Femur (tissue), 1 donor: Measurements from ENCODE around the gene CCDC157.

Experiments used
- DNase-seq: peaks from one replicate; pipeline ENCODE4 v3.0.0-alpha.2; 2017

The CCDC157 gene

GRCh38 chr22:30357650-30358215, 926 bp downstream of the CCDC157 start:
- DNase-seq, result no peak

GRCh38 chr22:30358541-30358940, 1.7 kb downstream of the CCDC157 start:
- DNase-seq, result no peak

- DNase-seq, result no peak
Measured at GRCh38 chr22:30361916-30362650, 5.3 kb downstream of the CCDC157 start.

GRCh38 chr22:30362651-30363281, 6.0 kb downstream of the CCDC157 start:
- no peak for DNase-seq

GRCh38 chr22:30365891-30366290, 9.1 kb downstream of the CCDC157 start:
- DNase-seq, result no peak

GRCh38 chr22:30368420-30368819, 11.6 kb downstream of the CCDC157 start:
- DNase-seq, result no peak

- DNase-seq, result no peak
Measured at GRCh38 chr22:30370641-30371230, 13.9 kb downstream of the CCDC157 start.

GRCh38 chr22:30371321-30371720, 14.5 kb downstream of the CCDC157 start:
- no peak for DNase-seq

GRCh38 chr22:30371981-30372380, 15.2 kb downstream of the CCDC157 start:
- DNase-seq, result no peak

GRCh38 chr22:30372915-30373314, 16.1 kb downstream of the CCDC157 start:
- DNase-seq, result no peak

- no peak for DNase-seq
Measured at GRCh38 chr22:30373331-30374325, 16.8 kb downstream of the CCDC157 start.

- no peak for DNase-seq
Measured at GRCh38 chr22:30375312-30375849, 18.6 kb downstream of the CCDC157 start.

GRCh38 chr22:30380011-30380410, 23.2 kb downstream of the CCDC157 start:
- DNase-seq, result no peak

GRCh38 chr22:30381264-30381663, 24.5 kb downstream of the CCDC157 start:
- DNase-seq, result no peak

- no peak for DNase-seq
Measured at GRCh38 chr22:30382340-30382739, 25.5 kb downstream of the CCDC157 start.

GRCh38 chr22:30383061-30383460, 26.3 kb downstream of the CCDC157 start:
- no peak for DNase-seq

GRCh38 chr22:30385942-30386341, 29.1 kb downstream of the CCDC157 start:
- no peak for DNase-seq

GRCh38 chr22:30386608-30386959, 29.8 kb downstream of the CCDC157 start:
- no peak for DNase-seq

GRCh38 chr22:30386960-30387827, 30.4 kb downstream of the CCDC157 start, which contains the start of gene RNF215:
TSS of gene RNF215 (minus strand) at chr22:30387411. CDS start at chr22:30387313, 98 bp downstream.
- DNase-seq, result peak; percentile 92

GRCh38 chr22:30390974-30391691, 34.3 kb downstream of the CCDC157 start:
- peak; percentile 59 for DNase-seq
